AG04450 (cell line): ENCODE measurements around the gene ADARB2. TPM values are rescaled to one million over a fixed set of nuclear protein-coding genes. Genes with fewer than 3 reads are reported as not detected.

ENCODE experiments used
- CTCF ChIA-PET: fragments of 300-600, 350-600 bp; formaldehyde crosslinking; extraction: SDS; loops from one replicate; lab custom pipeline; 2022; ENCODE audit warnings: antibody characterized with exemption, inconsistent platforms; lab: Charles Lee
- POLR2A ChIA-PET: fragments of 350-600 bp; formaldehyde crosslinking; extraction: SDS; loops from one replicate; lab custom pipeline; 2021; ENCODE audit warnings: antibody characterized with exemption, inconsistent platforms; lab: Yijun Ruan, JAX
- DNase-seq: peaks from one replicate; pipeline ENCODE4 v3.0.0-alpha.2; 2011; ENCODE audit warnings: low read depth, low spot score
- H3K27ac ChIP-seq: one replicate; pipeline ENCODE4 v1.5.1; 2012; ENCODE audit warnings: low read depth, low read length, control low read depth
- H3K27me3 ChIP-seq: one replicate; pipeline ENCODE4 v1.6.0; 2012; ENCODE audit warnings: low read length; ENCODE audit not compliant: control insufficient read depth, insufficient read depth
- H3K4me3 ChIP-seq: 2 replicates; pipeline ENCODE4 v1.5.1; 2011; ENCODE audit warnings: mild to moderate bottlenecking, low read depth, low read length, control low read depth
- H3K9me3 ChIP-seq: 2 replicates; pipeline ENCODE4 v1.5.1; 2012; ENCODE audit warnings: low read length; ENCODE audit not compliant: control insufficient read depth, insufficient read depth
- polyA plus RNA-seq: library from polyadenylated mRNA; depleted of rRNA; stranded (reverse); fragments of >200 nt; gene quantifications from 2 replicates; pipeline ENCODE4 v1.2.3, GENCODE V29; 2011
- TF ChIP-seq, protein P1 (sequence below): IDR thresholded peaks from 2 replicates; pipeline ENCODE4 v1.5.1; 2011; ENCODE audit warnings: low read depth, low read length, control low read depth, inconsistent platforms

ADARB2 gene
- polyA plus RNA-seq, 1 experiment: not detected

DNA sequence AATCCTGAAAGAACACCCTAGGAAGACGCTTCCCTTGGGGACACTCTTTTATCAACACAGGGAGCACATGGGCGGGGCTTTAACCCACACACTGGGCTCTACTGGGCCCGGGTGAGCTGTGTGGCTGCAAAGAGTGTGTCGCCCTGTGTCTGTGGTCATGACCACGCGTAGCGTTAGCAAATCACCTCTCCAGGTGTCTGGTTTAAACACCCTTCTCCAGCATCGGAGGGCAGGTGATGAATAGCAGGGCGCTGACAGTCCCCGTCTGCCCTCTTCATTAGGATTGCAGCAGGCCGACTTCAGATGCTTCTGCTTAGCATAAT lies 127.7 kb downstream of the ADARB2 start:
- Histone ChIP-seq H3K27ac (no peak overlapping the region), H3K9me3 (peaks cover 73% of the 10 kb centered on the region), H3K4me3 (no peak overlapping the region), H3K27me3 (no peaks in the 10 kb centered on the region)
- ChIA-PET POLR2A (no interaction called here), CTCF (no interaction called here)
- TF ChIP-seq, protein P1, sequence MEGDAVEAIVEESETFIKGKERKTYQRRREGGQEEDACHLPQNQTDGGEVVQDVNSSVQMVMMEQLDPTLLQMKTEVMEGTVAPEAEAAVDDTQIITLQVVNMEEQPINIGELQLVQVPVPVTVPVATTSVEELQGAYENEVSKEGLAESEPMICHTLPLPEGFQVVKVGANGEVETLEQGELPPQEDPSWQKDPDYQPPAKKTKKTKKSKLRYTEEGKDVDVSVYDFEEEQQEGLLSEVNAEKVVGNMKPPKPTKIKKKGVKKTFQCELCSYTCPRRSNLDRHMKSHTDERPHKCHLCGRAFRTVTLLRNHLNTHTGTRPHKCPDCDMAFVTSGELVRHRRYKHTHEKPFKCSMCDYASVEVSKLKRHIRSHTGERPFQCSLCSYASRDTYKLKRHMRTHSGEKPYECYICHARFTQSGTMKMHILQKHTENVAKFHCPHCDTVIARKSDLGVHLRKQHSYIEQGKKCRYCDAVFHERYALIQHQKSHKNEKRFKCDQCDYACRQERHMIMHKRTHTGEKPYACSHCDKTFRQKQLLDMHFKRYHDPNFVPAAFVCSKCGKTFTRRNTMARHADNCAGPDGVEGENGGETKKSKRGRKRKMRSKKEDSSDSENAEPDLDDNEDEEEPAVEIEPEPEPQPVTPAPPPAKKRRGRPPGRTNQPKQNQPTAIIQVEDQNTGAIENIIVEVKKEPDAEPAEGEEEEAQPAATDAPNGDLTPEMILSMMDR: no peak
- no peak for DNase-seq

DNA sequence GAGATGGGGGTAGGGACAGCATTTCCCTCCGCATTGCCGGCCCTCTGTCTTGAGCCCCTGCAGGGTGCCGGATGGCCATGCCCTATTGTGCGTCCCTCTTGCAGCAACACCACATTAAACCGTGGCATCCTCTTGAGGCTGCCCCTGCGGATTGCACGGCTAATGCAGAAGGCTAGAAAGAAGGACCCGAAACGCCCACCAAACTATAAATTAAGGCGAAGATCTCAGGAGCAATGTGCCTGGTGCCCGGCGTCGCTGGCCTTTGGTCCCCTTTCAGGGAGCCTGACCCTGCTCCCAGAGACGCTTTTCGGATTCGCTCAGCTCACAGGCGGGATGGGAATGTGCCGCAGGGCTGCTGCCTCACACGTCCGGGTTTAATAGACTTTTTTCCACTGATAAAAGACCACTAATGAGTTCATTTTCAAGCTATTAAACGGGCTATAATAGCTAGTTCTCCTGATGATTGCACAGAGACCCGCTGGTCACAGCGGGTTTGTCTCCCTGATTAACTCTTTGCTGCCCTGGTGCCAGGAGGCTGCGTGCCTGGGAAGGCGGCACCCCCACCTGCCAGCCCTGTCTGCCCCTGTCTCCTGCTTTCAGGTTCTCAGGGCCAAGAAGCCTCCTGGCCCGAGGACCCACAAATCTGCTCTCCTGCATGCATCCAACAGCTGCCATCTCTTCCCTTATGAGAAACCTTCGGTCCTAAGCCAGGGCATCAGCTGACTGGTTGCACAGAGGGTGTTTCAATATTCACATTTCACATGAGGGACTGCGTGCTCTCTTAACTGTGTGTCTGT lies 128.3 kb downstream of the ADARB2 start:
- no peaks in the 10 kb centered on the region for H3K27me3 ChIP-seq
- TF ChIP-seq, protein P1: no peak
- ChIA-PET CTCF (no interaction called here), POLR2A (no interaction called here)
- H3K9me3 ChIP-seq: peaks cover 74% of the 10 kb centered on the region
- no peak for DNase-seq
- H3K27ac ChIP-seq: no peak overlapping the region
- no peak overlapping the region for H3K4me3 ChIP-seq

DNA sequence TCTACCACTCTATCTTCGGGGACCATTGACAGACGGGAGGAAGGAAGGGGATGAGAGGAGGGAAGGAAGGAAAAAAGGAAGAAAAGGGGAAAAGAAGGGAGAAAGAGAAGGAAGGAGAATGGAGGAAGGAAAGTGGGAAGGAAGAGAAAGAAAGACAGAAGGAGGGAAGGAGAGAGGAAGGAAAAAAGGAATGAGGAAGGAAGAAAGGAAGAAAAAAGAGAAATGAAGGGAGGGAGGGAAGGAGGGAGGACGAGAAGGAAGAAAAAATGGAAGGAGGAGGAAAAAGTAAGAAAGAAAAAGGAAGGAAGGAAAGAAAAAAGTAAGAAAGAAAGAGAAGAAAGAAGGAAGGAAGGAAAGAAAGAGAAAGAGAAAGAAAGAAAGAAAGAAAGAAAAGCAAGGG lies 128.9 kb downstream of the ADARB2 start:
- TF ChIP-seq, protein P1: no peak
- Histone ChIP-seq H3K4me3 (no peak overlapping the region), H3K27me3 (no peaks in the 10 kb centered on the region), H3K27ac (no peak overlapping the region), H3K9me3 (peaks cover 71% of the 10 kb centered on the region)
- ChIA-PET CTCF (no interaction called here), POLR2A (no interaction called here)
- DNase-seq: no peak

DNA sequence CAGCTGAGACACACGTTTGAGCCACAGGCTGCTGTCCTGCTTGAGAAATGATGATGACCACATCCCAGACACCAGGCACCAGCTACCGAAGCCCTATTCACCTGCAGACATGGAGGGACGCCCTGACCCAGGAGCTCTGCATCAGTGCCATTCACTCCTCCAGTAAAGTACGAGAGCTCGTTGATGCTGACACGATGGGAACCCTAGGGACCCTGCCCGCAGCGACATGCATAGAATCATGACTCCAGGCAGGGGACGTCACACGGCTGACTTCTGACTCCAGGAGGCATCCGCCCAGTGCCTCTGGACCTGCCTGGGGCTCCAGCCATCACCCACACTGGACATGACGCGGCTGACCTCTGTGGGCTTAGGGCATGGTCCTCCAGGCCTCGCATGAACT lies 129.9 kb downstream of the ADARB2 start:
- TF ChIP-seq, protein P1: no peak
- H3K27ac ChIP-seq: no peak overlapping the region
- CTCF ChIA-PET: no interaction called here
- no peak overlapping the region for H3K4me3 ChIP-seq
- no peaks in the 10 kb centered on the region for H3K27me3 ChIP-seq
- POLR2A ChIA-PET: no interaction called here
- DNase-seq: no peak
- peaks cover 76% of the 10 kb centered on the region for H3K9me3 ChIP-seq

DNA sequence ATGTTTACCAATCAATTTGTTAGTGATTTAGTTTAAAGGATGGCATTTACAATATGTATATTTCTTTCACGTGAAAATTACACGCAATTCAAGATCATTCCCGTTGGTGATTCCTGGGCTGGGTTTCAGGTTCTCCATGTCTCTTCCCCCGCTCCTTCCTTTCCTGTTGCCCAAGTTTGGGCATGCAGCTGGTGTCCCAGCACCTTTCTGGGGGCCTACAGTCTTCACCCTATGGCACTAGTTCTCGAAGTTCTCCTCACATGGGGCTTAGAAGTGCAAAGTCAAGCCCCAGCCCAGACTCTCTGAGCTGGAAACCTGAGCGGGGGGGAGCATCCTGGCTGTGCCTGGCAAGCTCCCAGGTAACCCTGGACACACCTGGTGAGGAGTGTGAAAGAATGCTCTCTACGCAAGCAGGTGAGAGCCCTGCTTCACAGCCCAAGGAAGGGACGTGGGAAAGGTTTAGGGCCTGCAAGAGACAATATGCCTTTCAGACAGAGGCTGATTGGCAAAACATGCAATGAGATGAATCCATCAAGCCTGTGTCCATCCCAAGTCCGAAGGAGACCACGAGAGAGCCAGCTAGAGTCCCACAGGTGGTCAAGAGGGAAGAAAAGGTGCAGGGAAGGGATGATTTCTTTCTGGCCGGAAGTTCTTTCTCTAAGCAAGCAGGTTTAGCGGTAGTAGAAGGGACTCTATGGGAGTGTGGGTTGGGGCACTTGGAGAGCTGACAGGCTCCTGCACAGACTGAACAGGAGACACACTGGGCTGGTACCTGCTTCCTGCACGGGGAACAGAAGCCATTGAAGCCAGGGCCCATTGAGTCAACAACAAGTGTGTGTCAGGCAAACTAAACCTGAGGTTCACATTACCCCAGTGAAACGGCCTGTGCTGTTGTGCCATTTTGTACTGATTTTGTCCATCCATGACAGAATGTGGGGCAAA lies 131.1 kb downstream of the ADARB2 start:
- no peak for DNase-seq
- ChIA-PET CTCF (no interaction called here), POLR2A (no interaction called here)
- Histone ChIP-seq H3K9me3 (peaks cover 76% of the 10 kb centered on the region), H3K27me3 (no peaks in the 10 kb centered on the region), H3K4me3 (no peak overlapping the region), H3K27ac (no peak overlapping the region)
- TF ChIP-seq, protein P1: no peak
